Skeletal muscle cell (primary cell): ENCODE data around the gene TRAPPC4.
"Not testable (repeated sequence)": the region's sequence is repeated elsewhere in the genome, so short reads cannot be mapped to it uniquely, and the experiment has no call there.

ENCODE experiments used
- DNase-seq: peaks from one replicate; pipeline ENCODE4 v3.0.0-alpha.2; 2010; ENCODE audit warnings: low read depth
- H3K4me3 ChIP-seq: 2 replicates; pipeline ENCODE4 v1.5.1; 2011; ENCODE audit warnings: low read depth, mild to moderate bottlenecking, control low read depth, low read length, moderate library complexity

TRAPPC4 gene

GRCh38 chr11:119018074-119018938 is at the start of gene TRAPPC4, which contains the start of gene RPS25:
Gene TRAPPC4, plus strand, starts transcription at chr11:119018766. Its CDS starts 30 bp downstream, at chr11:119018796.
Gene RPS25, minus strand, starts transcription at chr11:119018343. Its CDS starts 59 bp downstream, at chr11:119018284.
- peak within 1 kb of the TSS; percentile 94 for H3K4me3 ChIP-seq
- peak; percentile 78 for DNase-seq

DNA sequence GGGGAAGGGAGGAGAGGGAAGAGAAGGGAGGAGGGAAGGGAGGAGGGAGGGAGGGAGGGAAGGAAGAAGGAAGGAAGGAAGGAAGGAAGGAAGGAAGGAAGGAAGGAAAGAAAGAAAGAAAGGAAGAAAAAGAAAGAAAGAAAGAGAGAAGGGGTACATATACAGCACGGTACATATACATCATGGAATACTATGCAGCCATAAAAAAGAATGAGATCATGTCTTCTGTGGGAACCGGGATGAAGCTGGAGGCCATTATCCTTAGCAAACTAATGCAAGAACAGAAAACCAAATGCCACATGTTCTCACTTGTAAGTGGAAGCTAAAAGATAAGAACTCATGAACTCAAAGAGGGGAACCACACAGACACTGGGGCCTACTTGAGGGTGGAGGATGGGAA is 49.1 kb upstream of the TRAPPC4 start:
- DNase-seq, H3K4me3 ChIP-seq: not testable (repeated sequence)

GRCh38 chr11:118971646-118972045 is 46.9 kb upstream of the TRAPPC4 start, which contains the start of gene FOXR1:
Gene FOXR1, plus strand, starts transcription at chr11:118971761. Its CDS starts 171 bp downstream, at chr11:118971932.
- no peak for DNase-seq
- H3K4me3 ChIP-seq, result no peak within 1 kb of the TSS

- DNase-seq, result no peak
- H3K4me3 ChIP-seq, result no peak overlapping the region
These were observed 44.6 kb upstream of the TRAPPC4 start for GRCh38 chr11:118973985-118974384.

- H3K4me3 ChIP-seq, result no peak overlapping the region
- no peak for DNase-seq
These were observed 42.5 kb upstream of the TRAPPC4 start for GRCh38 chr11:118975771-118976709.

DNA sequence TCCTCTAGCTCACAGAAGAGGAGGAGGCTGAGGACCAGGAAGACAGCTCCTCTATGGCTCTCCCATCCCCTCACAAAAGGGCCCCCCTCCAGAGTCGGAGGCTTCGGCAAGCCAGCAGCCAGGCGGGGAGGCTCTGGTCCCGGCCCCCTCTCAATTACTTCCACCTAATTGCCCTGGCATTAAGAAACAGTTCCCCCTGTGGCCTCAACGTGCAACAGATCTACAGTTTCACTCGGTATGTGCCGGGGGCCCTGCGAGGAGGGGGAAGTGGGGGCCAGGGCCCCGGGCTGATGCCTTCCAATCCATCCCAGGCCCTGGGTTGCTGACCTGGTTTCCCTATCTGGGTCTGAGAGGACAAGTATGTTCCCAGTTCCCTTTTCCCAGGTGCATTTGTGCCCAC is 39.1 kb upstream of the TRAPPC4 start:
- DNase-seq, result no peak

GRCh38 chr11:118980191-118980881 is 38.2 kb upstream of the TRAPPC4 start:
- DNase-seq, result no peak
- no peak overlapping the region for H3K4me3 ChIP-seq

More for the DNA sequence above, 39.1 kb upstream of the TRAPPC4 start:
- no peak overlapping the region for H3K4me3 ChIP-seq

- not testable (repeated sequence) for H3K4me3 ChIP-seq, DNase-seq
These were observed 34.2 kb upstream of the TRAPPC4 start for GRCh38 chr11:118984337-118984736.

DNA sequence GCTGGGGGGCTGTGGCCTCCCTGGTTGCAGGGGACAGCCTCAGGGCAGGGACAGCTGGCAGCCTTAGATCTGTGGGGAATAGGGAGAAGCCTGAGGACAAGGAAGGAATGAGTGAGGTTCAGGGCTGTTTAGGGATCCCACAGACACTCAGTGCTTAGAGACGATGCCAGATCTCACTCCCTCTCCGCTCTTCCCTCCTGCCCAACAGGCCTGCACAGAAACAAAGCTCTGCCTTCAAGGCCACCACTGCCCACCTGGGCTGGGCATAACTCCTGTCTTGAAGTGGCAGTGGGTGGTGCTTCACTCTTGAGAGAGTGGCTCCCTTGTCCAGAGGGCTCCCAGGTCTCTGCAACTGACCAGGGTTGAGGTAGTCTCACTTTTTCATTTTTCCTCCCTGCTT is 33.7 kb upstream of the TRAPPC4 start:
- no peak overlapping the region for H3K4me3 ChIP-seq
- DNase-seq, result no peak

GRCh38 chr11:118988280-118988679 is 30.3 kb upstream of the TRAPPC4 start:
- no peak overlapping the region for H3K4me3 ChIP-seq
- no peak for DNase-seq

GRCh38 chr11:118991486-118992038 is 27.0 kb upstream of the TRAPPC4 start:
- not testable (repeated sequence) for H3K4me3 ChIP-seq, DNase-seq

GRCh38 chr11:118996926-118997626 is 21.5 kb upstream of the TRAPPC4 start:
- H3K4me3 ChIP-seq, result peak overlapping the region; percentile 82
- DNase-seq, result no peak

DNA sequence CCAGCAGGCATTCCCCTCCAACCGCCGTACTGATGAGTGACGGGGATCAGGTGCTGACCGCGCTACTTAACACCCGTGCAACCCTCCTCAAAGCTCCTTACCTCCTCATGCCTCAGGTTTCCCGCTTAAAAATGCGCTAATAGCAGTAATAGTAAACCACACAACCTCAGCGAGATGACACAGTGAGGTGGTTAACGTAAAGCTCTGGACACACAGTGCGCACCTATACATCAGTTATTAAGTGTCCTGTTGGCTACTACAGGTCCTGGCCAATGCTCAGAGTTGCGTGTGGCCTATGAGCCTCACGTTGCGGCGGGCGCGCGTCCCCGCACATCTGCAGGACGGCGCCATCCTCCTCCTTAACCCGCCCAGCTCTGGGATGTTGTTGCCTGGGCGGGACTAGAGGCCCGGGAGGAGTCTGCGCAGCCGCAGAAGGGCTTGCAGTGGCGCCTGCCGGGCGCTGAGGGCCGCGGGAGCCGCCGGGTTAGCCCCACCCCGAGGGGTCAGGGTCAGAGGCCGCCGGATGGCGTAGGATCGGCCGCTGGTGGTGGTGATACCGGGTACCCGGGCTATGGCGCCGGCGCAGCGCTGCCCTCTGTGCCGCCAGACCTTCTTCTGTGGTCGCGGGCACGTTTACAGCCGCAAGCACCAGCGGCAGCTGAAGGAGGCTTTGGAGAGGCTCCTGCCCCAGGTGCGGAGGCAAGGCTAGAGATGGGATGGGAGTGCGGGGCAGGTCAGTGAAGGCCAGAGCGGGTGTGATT is 20.8 kb upstream of the TRAPPC4 start, which contains the start of gene CENATAC:
TSS of gene CENATAC (plus strand) at position 512 of the 761 bp plus-strand sequence. CDS start at position 572, 60 bp downstream.
- DNase-seq, result peak; percentile 45
- peak within 1 kb of the TSS; percentile 82 for H3K4me3 ChIP-seq

DNA sequence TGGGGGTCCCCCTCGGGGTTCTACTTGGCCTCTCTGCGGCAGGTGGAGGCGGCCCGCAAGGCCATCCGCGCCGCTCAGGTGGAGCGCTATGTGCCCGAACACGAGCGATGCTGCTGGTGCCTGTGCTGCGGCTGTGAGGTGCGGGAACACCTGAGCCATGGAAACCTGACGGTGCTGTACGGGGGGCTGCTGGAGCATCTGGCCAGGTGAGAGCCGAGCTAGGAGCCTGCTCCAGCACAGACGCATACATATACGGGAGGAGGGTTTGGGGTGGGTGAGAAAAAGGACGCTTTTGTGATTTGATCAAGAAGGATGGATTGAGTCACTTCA is 20.2 kb upstream of the TRAPPC4 start:
- DNase-seq, result no peak
- peak overlapping the region; percentile 82 for H3K4me3 ChIP-seq

DNA sequence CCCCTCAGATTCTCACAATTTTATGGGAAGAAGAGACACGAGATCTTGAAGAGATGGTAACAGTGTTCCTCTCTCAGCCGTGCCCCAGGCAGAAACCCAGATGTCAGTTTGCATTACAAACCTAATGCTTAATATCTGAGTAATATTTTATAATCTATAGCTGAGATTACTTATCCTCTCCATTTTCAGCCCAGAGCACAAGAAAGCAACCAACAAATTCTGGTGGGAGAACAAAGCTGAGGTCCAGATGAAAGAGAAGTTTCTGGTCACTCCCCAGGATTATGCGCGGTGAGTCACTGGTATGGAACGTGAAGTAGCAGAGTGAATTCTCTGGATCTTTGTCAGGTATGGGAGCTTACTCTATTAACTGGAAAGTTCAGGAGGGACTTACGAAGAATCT is 19.7 kb upstream of the TRAPPC4 start:
- peak overlapping the region; percentile 82 for H3K4me3 ChIP-seq
- DNase-seq, result no peak

GRCh38 chr11:119000906-119001305 is 17.7 kb upstream of the TRAPPC4 start:
- DNase-seq, result no peak
- no peak overlapping the region for H3K4me3 ChIP-seq

DNA sequence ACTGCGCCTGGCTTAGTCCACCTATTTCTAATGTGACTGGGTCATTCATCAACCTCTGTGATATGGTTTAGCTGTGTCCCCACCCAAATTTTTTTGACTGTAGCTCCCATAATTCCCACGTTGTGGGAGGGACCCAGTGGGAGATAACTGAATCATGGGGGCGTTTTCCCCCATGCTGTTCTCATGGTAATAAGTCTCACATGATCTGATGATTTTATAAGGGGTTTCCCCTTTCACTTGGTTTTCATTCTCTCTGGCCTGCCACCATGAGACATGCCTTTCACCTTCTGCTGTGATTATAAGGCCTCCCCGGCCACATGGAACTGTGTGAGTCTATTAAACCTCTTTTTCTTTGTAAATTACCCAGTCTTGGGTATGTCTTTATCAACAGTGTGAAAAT is 11.9 kb upstream of the TRAPPC4 start:
- no peak overlapping the region for H3K4me3 ChIP-seq
- DNase-seq, result no peak
